Measurements from ENCODE around the gene IL1F10. TPM values are rescaled to one million over a fixed set of nuclear protein-coding genes. Genes with fewer than 3 reads are reported as not detected.

The IL1F10 gene
- total and polyA plus RNA-seq, 10 of the 15 experiments (the other 5 are each of a cell fraction or from before 2014, with no cell fraction given), result not detected

DNA sequence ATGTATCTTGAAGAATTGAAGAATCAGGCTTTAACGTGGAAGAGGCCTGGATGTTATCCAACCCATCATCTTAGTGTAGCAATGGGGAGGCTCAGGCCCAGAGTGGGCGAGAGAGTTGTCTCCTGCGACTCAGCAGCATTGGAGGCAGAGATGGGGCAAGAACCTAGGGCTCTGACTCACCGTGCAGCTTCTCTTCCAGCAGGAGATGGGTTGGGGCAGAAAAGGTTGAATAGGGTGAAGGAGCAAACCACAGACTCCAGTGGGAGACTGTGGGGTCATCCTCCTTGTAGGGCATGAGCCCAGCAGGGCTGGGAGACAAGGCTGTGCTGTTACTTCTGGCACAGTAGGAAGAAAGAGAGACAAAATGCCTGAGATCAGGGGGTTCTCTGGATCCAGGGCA lies 7.4 kb upstream of the IL1F10 start (continued):
- no peak for TF ChIP-seq ZNF687 (IDR thresholded peaks at IDR 0.05)
- no peak for TF ChIP-seq NFXL1 (IDR thresholded peaks at IDR 0.05; ENCODE audit: borderline replicate concordance)
- TF ChIP-seq JUND (IDR thresholded peaks at IDR 0.05; ENCODE audit: low read depth, low read length), result no peak
- TF ChIP-seq NR2C1 (IDR thresholded peaks at IDR 0.05), result no peak
- TF ChIP-seq RUNX3 (IDR thresholded peaks at IDR 0.05; ENCODE audit: low read length), result no peak

DNA sequence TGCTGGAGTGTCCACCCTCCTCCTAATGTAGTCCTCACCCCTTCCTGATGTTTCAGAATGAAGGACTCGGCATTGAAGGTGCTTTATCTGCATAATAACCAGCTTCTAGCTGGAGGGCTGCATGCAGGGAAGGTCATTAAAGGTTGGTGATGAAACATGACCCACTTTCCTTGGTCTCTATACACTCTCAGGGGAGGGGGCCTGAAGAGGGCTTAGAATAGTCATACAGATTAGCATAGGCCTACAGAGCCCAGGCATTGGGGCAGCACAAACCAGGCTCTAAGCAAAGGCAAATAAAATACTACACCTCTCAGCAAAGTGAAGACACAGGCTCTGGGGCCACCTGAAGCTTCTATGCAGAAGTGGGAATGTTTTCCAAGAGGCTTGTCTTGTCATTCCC lies 7.0 kb upstream of the IL1F10 start:
- no TSS peak for BruUV-seq (replicated peaks)
- ChIA-PET SMC1A (ENCODE audit: uncharacterized antibody, unreplicated experiment) (no interaction called here), CTCF (no interaction called here), RAD21 (ENCODE audit: unreplicated experiment) (no interaction called here), POLR2A (no interaction called here)
- no peaks in the 10 kb centered on the region for H3K36me3 ChIP-seq (ENCODE audit: control insufficient read depth in 2 of 2, insufficient read depth in 2 of 2, low read length in 1 of 2)
- FAIRE-seq (no peak), ATAC-seq (no peak), DNase-seq (ENCODE audit: low read depth, low spot score) (no peak)
- H3K9ac ChIP-seq (ENCODE audit: control insufficient read depth, insufficient read depth, low read length), result no peak overlapping the region
- 0% methylated on average over 1 of the region's 1 CpG for WGBS (ENCODE audit: insufficient coverage, insufficient replicate concordance, low lambda C conversion rate, missing lambda C conversion rate)
- no peaks in the 10 kb centered on the region for H4K20me1 ChIP-seq (ENCODE audit: control insufficient read depth, insufficient read depth)
- no peak overlapping the region for H3K4me3 ChIP-seq
- H3K79me2 ChIP-seq (ENCODE audit: control insufficient read depth, insufficient read depth, low read length), result no peaks in the 10 kb centered on the region
- in situ Hi-C loops (cut with MboI), result no loop called here
- H3K4me2 ChIP-seq (ENCODE audit: control insufficient read depth, insufficient read depth), result no peak overlapping the region
- H2AFZ ChIP-seq (ENCODE audit: control insufficient read depth, low read depth, low read length), result no peak overlapping the region
- intact Hi-C loops (cut with micrococcal nuclease; ENCODE audit: unreplicated experiment), result no loop called here
- no peaks in the 10 kb centered on the region for H3K27me3 ChIP-seq (replicated peaks in 1 of 2; ENCODE audit: control insufficient read depth in 2 of 2, insufficient read depth in 2 of 2, low read length in 1 of 2)
- no peak overlapping the region for H3K27ac ChIP-seq (ENCODE audit: control insufficient read depth, insufficient read depth)
- H3K4me1 ChIP-seq (ENCODE audit: control insufficient read depth, insufficient read depth, low read length), result no peaks in the 10 kb centered on the region
- peaks cover 2% of the 10 kb centered on the region; the same call in 1 of the 3 replicates for H3K9me3 ChIP-seq (replicated peaks; ENCODE audit: control insufficient read depth, insufficient read depth, low read length)
- no peak for TF ChIP-seq NR2F1 (conservative IDR thresholded peaks at IDR 0.05)
- no peak for TF ChIP-seq CHD1 (IDR thresholded peaks at IDR 0.05; ENCODE audit: low read depth, low read length)
- TF ChIP-seq STAT1 (conservative IDR thresholded peaks at IDR 0.05), result no peak
- no peak for TF ChIP-seq SREBF2 (IDR thresholded peaks at IDR 0.05; ENCODE audit: low read length)
- no peak for TF ChIP-seq JUNB (IDR thresholded peaks at IDR 0.05)
- TF ChIP-seq, protein P1, sequence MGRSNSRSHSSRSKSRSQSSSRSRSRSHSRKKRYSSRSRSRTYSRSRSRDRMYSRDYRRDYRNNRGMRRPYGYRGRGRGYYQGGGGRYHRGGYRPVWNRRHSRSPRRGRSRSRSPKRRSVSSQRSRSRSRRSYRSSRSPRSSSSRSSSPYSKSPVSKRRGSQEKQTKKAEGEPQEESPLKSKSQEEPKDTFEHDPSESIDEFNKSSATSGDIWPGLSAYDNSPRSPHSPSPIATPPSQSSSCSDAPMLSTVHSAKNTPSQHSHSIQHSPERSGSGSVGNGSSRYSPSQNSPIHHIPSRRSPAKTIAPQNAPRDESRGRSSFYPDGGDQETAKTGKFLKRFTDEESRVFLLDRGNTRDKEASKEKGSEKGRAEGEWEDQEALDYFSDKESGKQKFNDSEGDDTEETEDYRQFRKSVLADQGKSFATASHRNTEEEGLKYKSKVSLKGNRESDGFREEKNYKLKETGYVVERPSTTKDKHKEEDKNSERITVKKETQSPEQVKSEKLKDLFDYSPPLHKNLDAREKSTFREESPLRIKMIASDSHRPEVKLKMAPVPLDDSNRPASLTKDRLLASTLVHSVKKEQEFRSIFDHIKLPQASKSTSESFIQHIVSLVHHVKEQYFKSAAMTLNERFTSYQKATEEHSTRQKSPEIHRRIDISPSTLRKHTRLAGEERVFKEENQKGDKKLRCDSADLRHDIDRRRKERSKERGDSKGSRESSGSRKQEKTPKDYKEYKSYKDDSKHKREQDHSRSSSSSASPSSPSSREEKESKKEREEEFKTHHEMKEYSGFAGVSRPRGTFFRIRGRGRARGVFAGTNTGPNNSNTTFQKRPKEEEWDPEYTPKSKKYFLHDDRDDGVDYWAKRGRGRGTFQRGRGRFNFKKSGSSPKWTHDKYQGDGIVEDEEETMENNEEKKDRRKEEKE (IDR thresholded peaks at IDR 0.05), result no peak
- no peak for TF ChIP-seq BHLHE40 (IDR thresholded peaks at IDR 0.05; ENCODE audit: borderline replicate concordance in 1 of 2, low read depth in 2 of 2, low read length in 1 of 2)
- TF ChIP-seq YBX1 (IDR thresholded peaks at IDR 0.05), result no peak
- no peak for TF ChIP-seq NR2C2 (IDR thresholded peaks at IDR 0.05; ENCODE audit: borderline replicate concordance, control insufficient read depth, insufficient read length, low read depth)
- TF ChIP-seq, protein P2, sequence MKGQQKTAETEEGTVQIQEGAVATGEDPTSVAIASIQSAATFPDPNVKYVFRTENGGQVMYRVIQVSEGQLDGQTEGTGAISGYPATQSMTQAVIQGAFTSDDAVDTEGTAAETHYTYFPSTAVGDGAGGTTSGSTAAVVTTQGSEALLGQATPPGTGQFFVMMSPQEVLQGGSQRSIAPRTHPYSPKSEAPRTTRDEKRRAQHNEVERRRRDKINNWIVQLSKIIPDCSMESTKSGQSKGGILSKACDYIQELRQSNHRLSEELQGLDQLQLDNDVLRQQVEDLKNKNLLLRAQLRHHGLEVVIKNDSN (IDR thresholded peaks at IDR 0.05; ENCODE audit: borderline replicate concordance, extremely low read length, insufficient read depth, low read depth, low read length), result no peak
- TF ChIP-seq SUZ12 (IDR thresholded peaks at IDR 0.05; ENCODE audit: unreplicated experiment), result no peak
- no peak for TF ChIP-seq NFYA (IDR thresholded peaks at IDR 0.05; ENCODE audit: borderline replicate concordance, low read depth, low read length)
- no peak for TF ChIP-seq ZZZ3 (IDR thresholded peaks at IDR 0.05; ENCODE audit: control insufficient read depth, insufficient read length, low read depth)
